ENCODE measurements around the gene TTC9C. TPM values are rescaled to one million over a fixed set of nuclear protein-coding genes. Genes with fewer than 3 reads are reported as not detected.
A peak's percentile ranks its signal among the peaks of the same experiment; 100 is the strongest.

Gene TTC9C
- total RNA-seq, 1 donor from 2014 or later: 40.8 TPM

DNA sequence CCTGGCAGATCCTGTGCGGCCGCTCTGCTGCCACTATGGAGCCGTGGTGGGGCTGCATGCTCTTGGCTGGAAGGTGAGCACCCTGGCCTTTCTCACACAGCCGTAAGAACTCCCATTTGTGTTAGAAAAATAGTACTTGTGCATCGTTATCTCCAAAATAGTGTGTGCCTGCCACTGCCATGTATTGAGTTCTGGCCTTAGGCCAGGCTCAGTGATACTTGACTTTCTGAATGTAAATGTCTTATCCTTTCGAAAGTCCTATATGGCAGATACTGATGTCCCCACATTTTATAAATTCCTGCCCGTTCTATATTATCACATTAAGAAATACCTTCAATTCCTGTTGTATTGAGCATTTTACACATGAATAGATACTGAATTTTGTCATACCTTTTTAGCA is 54.5 kb downstream of the TTC9C start:
- no peak overlapping the region for H3K27ac Mint-ChIP-seq
- H3K27me3 Mint-ChIP-seq: no peaks in the 10 kb centered on the region
- H3K36me3 Mint-ChIP-seq (ENCODE audit: insufficient read depth): peaks cover 12% of the 10 kb centered on the region
- H3K4me1 Mint-ChIP-seq (ENCODE audit: low read depth): peaks cover 4% of the 10 kb centered on the region
- H3K9me3 Mint-ChIP-seq (ENCODE audit: low read depth): no peaks in the 10 kb centered on the region
- TF ChIP-seq, protein P1, sequence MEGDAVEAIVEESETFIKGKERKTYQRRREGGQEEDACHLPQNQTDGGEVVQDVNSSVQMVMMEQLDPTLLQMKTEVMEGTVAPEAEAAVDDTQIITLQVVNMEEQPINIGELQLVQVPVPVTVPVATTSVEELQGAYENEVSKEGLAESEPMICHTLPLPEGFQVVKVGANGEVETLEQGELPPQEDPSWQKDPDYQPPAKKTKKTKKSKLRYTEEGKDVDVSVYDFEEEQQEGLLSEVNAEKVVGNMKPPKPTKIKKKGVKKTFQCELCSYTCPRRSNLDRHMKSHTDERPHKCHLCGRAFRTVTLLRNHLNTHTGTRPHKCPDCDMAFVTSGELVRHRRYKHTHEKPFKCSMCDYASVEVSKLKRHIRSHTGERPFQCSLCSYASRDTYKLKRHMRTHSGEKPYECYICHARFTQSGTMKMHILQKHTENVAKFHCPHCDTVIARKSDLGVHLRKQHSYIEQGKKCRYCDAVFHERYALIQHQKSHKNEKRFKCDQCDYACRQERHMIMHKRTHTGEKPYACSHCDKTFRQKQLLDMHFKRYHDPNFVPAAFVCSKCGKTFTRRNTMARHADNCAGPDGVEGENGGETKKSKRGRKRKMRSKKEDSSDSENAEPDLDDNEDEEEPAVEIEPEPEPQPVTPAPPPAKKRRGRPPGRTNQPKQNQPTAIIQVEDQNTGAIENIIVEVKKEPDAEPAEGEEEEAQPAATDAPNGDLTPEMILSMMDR (IDR thresholded peaks at IDR 0.05; ENCODE audit: unreplicated experiment): no peak
- no peak overlapping the region for H3K4me3 Mint-ChIP-seq (ENCODE audit: low read depth)
- no peak for DNase-seq (ENCODE audit: low spot score, unreplicated experiment)

DNA sequence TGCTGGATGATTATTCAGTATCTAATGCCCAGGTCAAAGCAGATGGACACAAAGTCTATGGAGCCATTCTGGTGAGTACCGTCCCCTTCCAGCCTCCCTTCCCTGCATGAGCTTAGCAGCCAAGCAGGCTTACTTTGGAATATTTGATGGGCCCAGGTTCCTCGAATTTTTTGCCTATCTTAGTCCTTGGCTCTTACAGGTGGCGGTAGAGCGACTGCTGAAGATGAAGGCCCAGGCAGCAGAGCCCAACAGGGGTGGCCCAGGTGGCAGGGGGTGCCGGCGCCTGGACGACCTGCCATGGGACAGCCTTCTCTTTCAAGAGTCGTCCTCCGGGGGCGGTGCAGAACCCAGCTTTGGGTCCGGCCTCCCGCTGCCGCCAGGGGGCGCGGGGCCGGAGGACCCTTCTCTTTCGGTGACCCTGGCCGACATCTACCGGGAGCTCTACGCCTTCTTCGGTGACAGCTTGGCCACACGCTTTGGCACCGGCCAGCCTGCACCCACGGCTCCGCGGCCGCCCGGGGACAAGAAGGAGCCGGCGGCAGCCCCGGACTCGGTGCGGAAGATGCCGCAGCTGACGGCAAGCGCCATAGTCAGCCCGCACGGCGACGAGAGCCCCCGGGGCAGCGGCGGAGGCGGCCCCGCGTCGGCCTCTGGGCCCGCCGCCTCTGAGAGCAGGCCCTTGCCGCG is 58.2 kb downstream of the TTC9C start:
- TF ChIP-seq, protein P1 (IDR thresholded peaks at IDR 0.05; ENCODE audit: unreplicated experiment): peak; percentile 93
- peak; percentile 85 for DNase-seq (ENCODE audit: low spot score, unreplicated experiment)
- Mint-ChIP-seq H3K36me3 (ENCODE audit: insufficient read depth) (peaks cover 8% of the 10 kb centered on the region), H3K4me3 (ENCODE audit: low read depth) (peak overlapping the region; percentile 69), H3K9me3 (ENCODE audit: low read depth) (no peaks in the 10 kb centered on the region), H3K4me1 (ENCODE audit: low read depth) (peaks cover 17% of the 10 kb centered on the region), H3K27ac (peak overlapping the region; percentile 76), H3K27me3 (no peaks in the 10 kb centered on the region)

DNA sequence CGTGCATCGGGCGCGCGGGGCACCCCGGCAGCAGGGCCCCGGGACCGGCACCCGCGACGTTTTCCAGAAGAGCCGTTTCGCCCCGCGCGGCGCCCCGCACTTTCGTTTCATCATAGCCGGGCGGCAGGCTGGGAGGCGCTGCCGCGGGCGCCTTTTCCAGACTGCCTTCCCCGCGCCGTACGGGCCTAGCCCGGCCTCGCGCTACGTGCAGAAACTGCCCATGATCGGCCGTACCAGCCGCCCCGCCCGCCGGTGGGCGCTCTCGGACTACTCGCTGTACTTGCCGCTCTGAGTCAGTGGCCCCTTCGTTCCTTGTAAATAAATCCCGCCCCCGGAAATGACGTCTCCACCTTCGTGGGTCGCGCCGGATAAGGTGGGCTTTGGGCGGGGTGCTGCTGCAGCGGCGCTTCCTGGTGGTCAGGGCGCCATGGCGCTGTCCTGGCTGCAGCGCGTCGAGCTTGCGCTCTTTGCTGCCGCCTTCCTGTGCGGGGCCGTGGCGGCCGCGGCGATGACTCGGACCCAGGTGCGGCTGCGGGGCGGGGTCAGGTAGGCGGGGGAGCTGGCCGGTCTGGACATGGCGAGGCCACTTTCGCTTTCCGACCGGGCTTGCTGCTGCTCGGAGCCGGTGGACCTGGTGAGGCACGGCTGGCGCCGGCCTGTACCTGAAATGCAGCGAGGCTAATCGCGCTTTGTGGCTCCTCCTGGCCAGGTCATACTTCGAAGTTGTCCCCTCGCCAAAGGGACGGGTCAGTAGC is 58.9 kb downstream of the TTC9C start, which contains the start of gene TMEM179B:
TMEM179B (plus strand) TSS at position 398 of the 755 bp plus-strand sequence; CDS start at position 428, 30 bp downstream.
- H3K9me3 Mint-ChIP-seq (ENCODE audit: low read depth): no peaks in the 10 kb centered on the region
- peaks cover 20% of the 10 kb centered on the region for H3K4me1 Mint-ChIP-seq (ENCODE audit: low read depth)
- peak within 1 kb of the TSS; percentile 84 for H3K4me3 Mint-ChIP-seq (ENCODE audit: low read depth)
- H3K27me3 Mint-ChIP-seq: no peaks in the 10 kb centered on the region
- TF ChIP-seq, protein P1 (IDR thresholded peaks at IDR 0.05; ENCODE audit: unreplicated experiment): peak; percentile 28
- DNase-seq (ENCODE audit: low spot score, unreplicated experiment): peak; percentile 91
- H3K27ac Mint-ChIP-seq: peak within 1 kb of the TSS; percentile 98
- H3K36me3 Mint-ChIP-seq (ENCODE audit: insufficient read depth): peaks cover 6% of the 10 kb centered on the region

Other genes with a start within 250 kb of the TTC9C start
- gene AHNAK, start 181.7 kb upstream of the TTC9C start, total RNA-seq: 27.2 and 39.8 TPM in 2 replicates
- gene EEF1G, start 154.6 kb upstream of the TTC9C start, total RNA-seq: 1,931 and 1,938 TPM in 2 replicates
- 23.1 and 26.0 TPM in 2 replicates for gene TUT1, start 137.0 kb upstream of the TTC9C start, total RNA-seq
- gene MTA2, start 126.6 kb upstream of the TTC9C start, total RNA-seq: 134 and 140 TPM in 2 replicates
- 42.7 and 47.0 TPM in 2 replicates for gene EML3, start 115.7 kb upstream of the TTC9C start, total RNA-seq
- gene ROM1, start 115.2 kb upstream of the TTC9C start, total RNA-seq: 0.62 and 0.86 TPM in 2 replicates
- 43.4 and 48.9 TPM in 2 replicates for gene B3GAT3, start 106.5 kb upstream of the TTC9C start, total RNA-seq
- 354 and 361 TPM in 2 replicates for gene GANAB, start 81.9 kb upstream of the TTC9C start, total RNA-seq
- gene INTS5, start 75.2 kb upstream of the TTC9C start, total RNA-seq: 23.6 and 24.7 TPM in 2 replicates
- 71.7 and 73.5 TPM in 2 replicates for gene C11orf98, start 63.3 kb upstream of the TTC9C start, total RNA-seq
- gene CSKMT, start 63.2 kb upstream of the TTC9C start, total RNA-seq: 12.2 and 18.0 TPM in 2 replicates
- 7.0 and 7.6 TPM in 2 replicates for gene UQCC3, start 56.8 kb upstream of the TTC9C start, total RNA-seq
- gene LBHD1, start 56.2 kb upstream of the TTC9C start, total RNA-seq: 9.3 and 9.4 TPM in 2 replicates
- gene UBXN1, start 49.4 kb upstream of the TTC9C start, total RNA-seq: 99.8 and 102 TPM in 2 replicates
- gene LRRN4CL, start 39.0 kb upstream of the TTC9C start, total RNA-seq: 0.65 and 0.89 TPM in 2 replicates
- 84.9 and 85.8 TPM in 2 replicates for gene BSCL2, start 21.1 kb upstream of the TTC9C start, total RNA-seq
- gene GNG3, start 20.8 kb upstream of the TTC9C start, total RNA-seq: 1.8 and 2.0 TPM in 2 replicates
- gene HNRNPUL2, start 1.0 kb upstream of the TTC9C start, total RNA-seq: 61.0 and 63.9 TPM in 2 replicates
- gene ZBTB3, start 25.7 kb downstream of the TTC9C start, total RNA-seq: 13.4 and 17.3 TPM in 2 replicates
- 93.8 and 101 TPM in 2 replicates for gene POLR2G, start 33.1 kb downstream of the TTC9C start, total RNA-seq
- gene TAF6L, start 42.9 kb downstream of the TTC9C start, total RNA-seq: 52.3 and 56.3 TPM in 2 replicates
- gene TMEM179B, start 58.9 kb downstream of the TTC9C start, total RNA-seq: 38.4 and 40.8 TPM in 2 replicates
- gene TMEM223, start 63.5 kb downstream of the TTC9C start, total RNA-seq: 18.6 and 19.8 TPM in 2 replicates
- 120 and 130 TPM in 2 replicates for gene NXF1, start 77.0 kb downstream of the TTC9C start, total RNA-seq
- 39.3 and 45.3 TPM in 2 replicates for gene STX5, start 103.6 kb downstream of the TTC9C start, total RNA-seq
- gene TEX54, start 104.4 kb downstream of the TTC9C start, total RNA-seq: not detected in 2 replicates
- gene WDR74, start 111.1 kb downstream of the TTC9C start, total RNA-seq: 55.8 and 60.3 TPM in 2 replicates
- gene SLC3A2, start 152.4 kb downstream of the TTC9C start, total RNA-seq: 140 and 180 TPM in 2 replicates
- gene CHRM1, start 192.9 kb downstream of the TTC9C start, total RNA-seq: 0.62 and 0.67 TPM in 2 replicates

All from progenitor cell of endocrine pancreas (in vitro differentiated cells).